Mesenchymal stem cell (in vitro differentiated cells and primary cell): Measurements from ENCODE around the gene IL17RA.

Source experiments
- DNase-seq: peaks from one replicate; pipeline ENCODE4 v3.0.0-alpha.2; 2013
- H2AFZ ChIP-seq: one replicate; pipeline ENCODE4 v1.6.1; 2013; ENCODE audit warnings: low read depth, mild to moderate bottlenecking, control low read depth, inconsistent platforms, low read length, moderate library complexity
- H2AK5ac ChIP-seq: 2 replicates; pipeline ENCODE4 v1.6.1; 2013; ENCODE audit warnings: low read length, moderate library complexity, mild to moderate bottlenecking, inconsistent platforms; ENCODE audit not compliant: severe bottlenecking
- H2BK120ac ChIP-seq: one replicate; pipeline ENCODE4 v1.6.1; 2013; ENCODE audit warnings: low read depth, mild to moderate bottlenecking, inconsistent platforms, low read length, moderate library complexity
- H2BK12ac ChIP-seq, 2 experiments: one replicate each; pipeline ENCODE4 v1.6.1; 2013; ENCODE audit warnings: inconsistent platforms in 2 of 2, low read length in 2 of 2, mild to moderate bottlenecking in 2 of 2, moderate library complexity in 2 of 2, control low read depth in 1 of 2
- H2BK15ac ChIP-seq: one replicate; pipeline ENCODE4 v1.6.1; 2013; ENCODE audit warnings: mild to moderate bottlenecking, low read depth, inconsistent platforms; ENCODE audit not compliant: poor library complexity, severe bottlenecking
- H2BK5ac ChIP-seq: 2 replicates; pipeline ENCODE4 v1.6.1; 2013; ENCODE audit warnings: low read depth, mild to moderate bottlenecking, low read length, control low read depth, inconsistent platforms; ENCODE audit not compliant: poor library complexity, severe bottlenecking
- H3K14ac ChIP-seq, 2 experiments: one replicate each; pipeline ENCODE4 v1.6.1; 2013; ENCODE audit warnings: inconsistent platforms in 2 of 2, low read length in 2 of 2, control low read depth in 1 of 2, mild to moderate bottlenecking in 1 of 2, moderate library complexity in 1 of 2
- H3K18ac ChIP-seq, 2 experiments: one replicate each; pipeline ENCODE4 v1.6.1; 2013; ENCODE audit warnings: inconsistent platforms in 2 of 2, low read length in 2 of 2, control low read depth in 1 of 2, low read depth in 1 of 2, mild to moderate bottlenecking in 1 of 2
- H3K23ac ChIP-seq, 2 experiments: one replicate each; pipeline ENCODE4 v1.6.1; 2013; ENCODE audit warnings: inconsistent platforms in 2 of 2, low read length in 2 of 2, mild to moderate bottlenecking in 2 of 2, moderate library complexity in 2 of 2, control low read depth in 1 of 2
- H3K27ac ChIP-seq: 2 replicates; pipeline ENCODE4 v1.5.1; 2013; ENCODE audit warnings: mild to moderate bottlenecking, moderate library complexity, low read length, control low read depth, inconsistent platforms; ENCODE audit not compliant: poor library complexity, severe bottlenecking
- H3K27me3 ChIP-seq, 2 experiments: 2 replicates each; pipeline versions ENCODE4 v1.6.1 to v1.7.0; 2013; ENCODE audit warnings: low read length in 2 of 2, mild to moderate bottlenecking in 2 of 2, moderate library complexity in 2 of 2, control low read depth in 1 of 2, inconsistent platforms in 1 of 2; ENCODE audit not compliant: control insufficient read depth in 1 of 2, insufficient read depth in 1 of 2
- H3K36me3 ChIP-seq, 2 experiments: 2 replicates each; pipeline versions ENCODE4 v1.6.1 to v1.7.0; 2013; ENCODE audit warnings: low read length in 2 of 2, control low read depth in 1 of 2, inconsistent platforms in 1 of 2, low read depth in 1 of 2, mild to moderate bottlenecking in 1 of 2; ENCODE audit not compliant: insufficient read depth in 2 of 2, control insufficient read depth in 1 of 2
- H3K4ac ChIP-seq, 2 experiments: one replicate each; pipeline ENCODE4 v1.6.1; 2013; ENCODE audit warnings: inconsistent platforms in 2 of 2, low read length in 2 of 2, mild to moderate bottlenecking in 2 of 2, moderate library complexity in 2 of 2, control low read depth in 1 of 2, low read depth in 1 of 2
- H3K4me1 ChIP-seq: 2 replicates; pipeline ENCODE4 v1.6.1; 2013; ENCODE audit warnings: low read depth, low read length, control low read depth; ENCODE audit not compliant: control insufficient read depth, insufficient read depth
- H3K4me2 ChIP-seq: 2 replicates; pipeline ENCODE4 v1.6.1; 2013; ENCODE audit warnings: low read length, mild to moderate bottlenecking, inconsistent platforms; ENCODE audit not compliant: poor library complexity, severe bottlenecking
- H3K4me3 ChIP-seq, 2 experiments: 2 replicates each; pipeline versions ENCODE4 v1.5.1 to v1.7.0; 2013; ENCODE audit warnings: low read length in 2 of 2, mild to moderate bottlenecking in 2 of 2, control low read depth in 1 of 2, low read depth in 1 of 2; ENCODE audit not compliant: insufficient read depth in 1 of 2
- H3K79me1 ChIP-seq: replicated peaks from 2 replicates; pipeline ENCODE4 v1.6.1; 2013; ENCODE audit warnings: mild to moderate bottlenecking, control low read depth, low read length, inconsistent platforms; ENCODE audit not compliant: poor library complexity, severe bottlenecking
- H3K9ac ChIP-seq: 2 replicates; pipeline ENCODE4 v1.7.0; 2013; ENCODE audit warnings: mild to moderate bottlenecking, low read length, moderate library complexity
- H3K9me3 ChIP-seq: 2 replicates; pipeline ENCODE4 v1.7.0; 2013; ENCODE audit warnings: mild to moderate bottlenecking, low read length; ENCODE audit not compliant: control insufficient read depth
- H4K8ac ChIP-seq: one replicate; pipeline ENCODE4 v1.6.1; 2013; ENCODE audit warnings: inconsistent platforms, mild to moderate bottlenecking, low read length, moderate library complexity
- H4K91ac ChIP-seq: one replicate; pipeline ENCODE4 v1.6.1; 2013; ENCODE audit warnings: mild to moderate bottlenecking, low read length, inconsistent platforms
- WGBS: methylation state at CpG from one replicate; pipeline ENCODE4 v1.1.7; 2013; ENCODE audit warnings: mixed read lengths; 5-methylcytosine and 5-hydroxymethylcytosine counted together

Gene IL17RA

DNA sequence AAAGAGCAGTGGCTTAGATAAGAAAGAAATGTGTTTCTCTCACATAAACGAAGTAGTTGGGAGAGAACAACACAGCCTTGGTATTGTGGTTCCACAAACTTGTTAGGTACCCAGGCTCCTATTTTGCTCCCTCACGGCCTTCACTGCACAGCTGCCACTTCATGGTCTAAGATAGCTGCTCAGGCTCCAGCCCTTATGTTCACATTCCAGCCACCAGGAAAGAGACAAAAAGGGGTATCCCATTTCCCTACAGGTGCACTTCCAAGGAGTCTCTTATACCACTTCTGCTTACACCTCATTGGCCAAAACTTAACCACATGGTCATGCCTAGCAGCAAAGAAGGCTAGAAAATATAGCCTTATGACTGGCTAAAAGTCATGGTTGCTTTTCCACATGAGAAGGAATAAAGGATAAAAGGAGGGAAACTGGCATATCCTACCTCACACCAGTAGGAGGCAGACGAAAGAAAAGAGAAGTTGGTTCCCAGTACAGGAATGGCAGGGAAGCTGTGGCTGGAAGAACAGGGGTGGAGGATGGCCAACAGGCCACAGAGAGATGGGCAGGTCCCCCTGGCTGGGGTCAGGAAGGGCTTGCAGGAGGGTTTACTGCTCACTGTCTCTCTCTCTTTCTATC lies 79.7 kb downstream of the IL17RA start:
- WGBS, result 88% methylated on average over 2 of the region's 3 CpGs

More for the DNA sequence above, 79.7 kb downstream of the IL17RA start:
- Histone ChIP-seq H3K18ac (no peak overlapping the region), H4K91ac (no peak overlapping the region), H4K8ac (no peak overlapping the region), H3K14ac (no peak overlapping the region), H2AFZ (no peak overlapping the region), H2BK5ac (no peak overlapping the region), H3K36me3 (no peaks in the 10 kb centered on the region), H3K9ac (no peak overlapping the region), H3K4me3 (no peak overlapping the region), H3K23ac (no peak overlapping the region), H3K4me1 (peaks cover 6% of the 10 kb centered on the region), H3K27ac (no peak overlapping the region), H3K27me3 (peaks cover 6 to 13% of the 10 kb centered on the region in 2 experiments), H3K9me3 (no peaks in the 10 kb centered on the region), H2BK120ac (no peak overlapping the region), H2BK15ac (no peak overlapping the region), H3K4ac (no peak overlapping the region), H3K4me2 (no peak overlapping the region), H2AK5ac (no peak overlapping the region), H3K79me1 (peaks cover 6% of the 10 kb centered on the region), H2BK12ac (no peak overlapping the region)
- no peak for DNase-seq
